Neutrophil (primary cell): ENCODE results near the gene SLC23A3.
A peak's percentile ranks its signal among the peaks of the same experiment; 100 is the strongest.

ENCODE experiments used
- H3K27ac ChIP-seq: fragments of 200-600 bp; sonication (generic); 2 replicates; pipeline ENCODE4 v1.5.1; 2016; ENCODE audit warnings: mild to moderate bottlenecking, moderate library complexity
- H3K27me3 ChIP-seq: fragments of 200-600 bp; sonication (generic); 2 replicates; pipeline ENCODE4 v1.6.0; 2016; ENCODE audit warnings: mild to moderate bottlenecking
- H3K36me3 ChIP-seq: fragments of 200-600 bp; sonication (generic); 2 replicates; pipeline ENCODE4 v1.5.1; 2017
- H3K4me1 ChIP-seq, 2 experiments: fragments of 200-600 bp in 1 of 2; sonication (generic) in 1 of 2; 1 replicate in 1 of 2; 2 replicates in 1 of 2; pipeline versions ENCODE4 v1.5.1 to v1.6.1; 2013 to 2016; ENCODE audit warnings: low read depth in 1 of 2, low read length in 1 of 2, mild to moderate bottlenecking in 1 of 2, moderate library complexity in 1 of 2; ENCODE audit not compliant: control insufficient read depth in 1 of 2, insufficient read depth in 1 of 2
- H3K4me3 ChIP-seq, 2 experiments: fragments of 200-600 bp in 1 of 2; sonication (generic) in 1 of 2; 1 replicate in 1 of 2; 2 replicates in 1 of 2; pipeline ENCODE4 v1.5.1; 2013 to 2016; ENCODE audit warnings: low read depth in 1 of 2, low read length in 1 of 2, mild to moderate bottlenecking in 1 of 2, moderate library complexity in 1 of 2
- H3K9me3 ChIP-seq: fragments of 200-600 bp; sonication (generic); 2 replicates; pipeline ENCODE4 v1.5.1; 2016
- CTCF ChIP-seq: fragments of 200-600 bp; sonication (generic); IDR thresholded peaks from 2 replicates; pipeline ENCODE4 v1.5.1; 2016; ENCODE audit warnings: antibody characterized with exemption

Gene SLC23A3

GRCh38 chr2:219169930-219170654 lies at the start of gene SLC23A3:
Gene SLC23A3 (minus strand): TSS chr2:219170029. CDS start chr2:219169984, 45 bp downstream.
- Histone ChIP-seq H3K27ac (no peak within 1 kb of the TSS), H3K9me3 (no peaks in the 10 kb centered on the region), H3K27me3 (no peaks in the 10 kb centered on the region), H3K36me3 (peaks cover 32% of the 10 kb centered on the region), H3K4me3 (no peak within 1 kb of the TSS), H3K4me1 (peaks cover 0 to 9% of the 10 kb centered on the region in 2 experiments)
- no peak for TF ChIP-seq CTCF

- Histone ChIP-seq H3K36me3 (peaks cover 62% of the 10 kb centered on the region), H3K9me3 (no peaks in the 10 kb centered on the region), H3K4me3 (peak within 1 kb of the TSS; percentile 84 to 89), H3K27ac (peak within 1 kb of the TSS; percentile 69), H3K27me3 (peaks cover 29% of the 10 kb centered on the region), H3K4me1 (peaks cover 43 to 45% of the 10 kb centered on the region in 2 experiments)
- TF ChIP-seq CTCF, result peak; percentile 30
Observed at GRCh38 chr2:219218732-219219701, 49.2 kb upstream of the SLC23A3 start, which contains the start of gene ABCB6. Gene ABCB6 (minus strand): TSS chr2:219218958. CDS start chr2:219218673, 285 bp downstream.

GRCh38 chr2:219218217-219218731 lies 48.4 kb upstream of the SLC23A3 start:
- peak overlapping the region; percentile 84 to 89 for H3K4me3 ChIP-seq
- H3K27me3 ChIP-seq, result peaks cover 29% of the 10 kb centered on the region
- H3K27ac ChIP-seq, result peak overlapping the region; percentile 69
- H3K36me3 ChIP-seq, result peaks cover 58% of the 10 kb centered on the region
- H3K4me1 ChIP-seq, result peaks cover 44 to 46% of the 10 kb centered on the region in 2 experiments
- H3K9me3 ChIP-seq, result no peaks in the 10 kb centered on the region
- no peak for TF ChIP-seq CTCF

GRCh38 chr2:219216535-219216915 lies 46.7 kb upstream of the SLC23A3 start:
- Histone ChIP-seq H3K4me3 (no peak overlapping the region), H3K27me3 (peaks cover 29% of the 10 kb centered on the region), H3K4me1 (peaks cover 45 to 50% of the 10 kb centered on the region in 2 experiments), H3K36me3 (peaks cover 50% of the 10 kb centered on the region), H3K9me3 (no peaks in the 10 kb centered on the region), H3K27ac (no peak overlapping the region)
- no peak for TF ChIP-seq CTCF

- H3K9me3 ChIP-seq, result no peaks in the 10 kb centered on the region
- no peak overlapping the region for H3K27ac ChIP-seq
- peaks cover 45 to 52% of the 10 kb centered on the region in 2 experiments for H3K4me1 ChIP-seq
- H3K36me3 ChIP-seq, result peaks cover 44% of the 10 kb centered on the region
- H3K4me3 ChIP-seq, result no peak overlapping the region
- TF ChIP-seq CTCF, result no peak
- H3K27me3 ChIP-seq, result peaks cover 29% of the 10 kb centered on the region
Observed at GRCh38 chr2:219215871-219216534, 46.2 kb upstream of the SLC23A3 start.
